ENCODE results near the gene FHAD1.
A peak's percentile ranks its signal among the peaks of the same experiment; 100 is the strongest.

The FHAD1 gene

GRCh38 chr1:15219280-15220023 lies 27.6 kb upstream of the FHAD1 start:
- no peak for DNase-seq

DNA sequence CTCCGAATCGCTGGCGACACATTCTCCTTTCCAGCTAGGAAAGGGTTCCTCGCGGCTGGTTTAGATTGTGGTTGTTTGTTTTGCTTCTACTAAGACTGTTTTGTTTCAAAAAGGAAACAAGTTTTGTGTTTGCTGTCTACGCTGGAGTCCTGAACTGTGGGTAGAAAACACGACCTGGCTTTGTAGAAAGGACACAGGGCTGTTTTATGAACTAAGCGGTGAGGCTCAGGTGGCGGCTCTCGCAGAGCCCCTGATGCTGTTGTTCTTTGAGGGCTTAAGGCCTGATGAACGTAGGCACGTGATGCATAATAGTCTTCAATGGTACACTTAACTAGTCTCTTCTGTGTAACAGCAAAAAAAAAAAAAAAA lies 27.0 kb upstream of the FHAD1 start:
- no peak for DNase-seq

DNA sequence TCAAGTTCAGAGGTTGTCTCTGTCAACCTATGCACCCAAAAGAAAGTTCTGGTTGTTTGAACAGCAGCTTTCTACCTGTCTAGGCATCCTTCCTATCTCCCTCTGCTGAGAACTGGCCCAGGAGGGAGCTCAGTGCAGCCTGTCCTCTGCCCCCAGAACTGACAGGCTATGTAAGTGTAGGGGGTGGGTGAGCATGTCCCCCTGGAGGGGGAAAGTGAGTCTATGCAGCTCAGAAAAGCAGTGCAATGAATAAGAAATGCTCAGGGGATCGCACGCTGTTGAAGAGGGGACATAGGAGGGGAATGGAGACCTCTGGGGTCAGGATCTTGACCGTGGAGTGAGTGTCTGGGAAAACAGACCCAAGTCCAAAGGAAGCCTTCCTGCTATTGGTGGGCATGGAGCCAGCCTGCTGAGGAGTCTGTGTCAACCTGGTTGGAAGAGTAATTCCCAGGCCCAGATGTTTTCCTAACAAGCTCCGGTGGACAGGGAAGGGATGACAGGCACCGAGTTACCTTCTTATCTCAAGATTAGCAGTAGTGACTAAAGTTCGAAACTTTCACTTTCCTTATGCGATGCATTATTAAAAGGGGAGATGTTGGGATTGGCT lies 26.1 kb upstream of the FHAD1 start:
- no peak for DNase-seq

GRCh38 chr1:15222653-15223303 lies 24.2 kb upstream of the FHAD1 start:
- DNase-seq, result no peak

GRCh38 chr1:15224259-15224869 lies 22.7 kb upstream of the FHAD1 start:
- DNase-seq, result no peak

GRCh38 chr1:15224974-15225373 lies 22.0 kb upstream of the FHAD1 start:
- DNase-seq, result no peak

DNA sequence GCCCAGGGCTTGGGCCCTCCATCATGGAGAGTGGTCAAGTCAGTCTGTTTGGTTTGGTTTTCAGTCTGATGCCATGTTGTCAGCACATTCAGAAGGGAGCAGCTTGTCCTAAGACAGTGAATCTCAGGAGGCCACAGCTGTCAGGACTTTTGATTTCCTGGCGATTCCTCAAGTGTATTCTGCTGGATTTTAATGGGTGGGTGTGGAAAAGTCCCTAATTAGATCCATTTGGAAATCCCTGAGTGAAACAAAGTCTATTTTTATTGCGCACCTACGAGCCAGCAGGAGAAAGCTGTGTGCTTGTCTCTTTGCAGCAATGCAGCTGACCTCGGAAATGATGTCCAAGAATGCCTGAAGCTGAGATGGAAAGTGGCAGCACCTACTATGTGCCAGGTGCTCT lies 21.6 kb upstream of the FHAD1 start:
- no peak for DNase-seq

DNA sequence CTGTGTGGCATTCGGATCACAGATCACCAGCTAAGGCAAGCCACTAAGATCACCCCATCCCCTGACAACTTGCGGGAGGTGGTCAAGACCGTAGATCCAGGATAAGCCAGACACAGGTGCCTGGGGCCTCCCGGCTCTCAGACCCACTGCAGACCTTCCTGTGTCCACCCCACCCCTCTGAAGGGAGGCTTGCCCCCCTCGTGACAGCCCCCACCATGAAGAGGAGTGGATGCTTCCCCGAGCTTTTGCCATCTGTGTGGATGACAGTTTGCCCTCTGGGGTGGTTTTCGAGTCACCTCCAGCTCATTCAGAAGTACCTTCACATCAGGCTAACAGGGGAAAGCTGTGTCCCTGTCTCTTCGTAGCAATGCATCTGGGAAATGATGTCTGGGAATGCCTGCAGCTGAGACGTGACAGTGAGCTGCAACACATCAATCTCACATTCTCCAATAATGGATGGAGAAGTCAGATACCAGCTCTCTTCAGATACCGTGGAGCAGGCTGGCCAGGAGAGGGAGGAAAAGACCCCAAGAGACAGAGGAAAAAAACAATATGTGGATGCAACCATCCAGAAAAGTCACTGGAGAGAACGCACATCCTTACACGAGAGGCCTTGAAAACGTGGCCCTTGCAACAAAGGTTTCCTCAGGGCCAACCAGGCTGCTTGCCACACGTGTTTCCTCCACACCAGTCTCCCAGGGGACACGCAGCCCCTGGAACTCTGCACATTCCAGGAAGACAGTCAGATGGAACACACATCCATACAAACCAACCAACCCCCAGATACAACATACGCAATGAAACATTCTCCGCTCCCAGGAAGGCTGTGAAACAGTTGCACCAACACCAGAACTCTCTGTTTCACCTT lies 20.4 kb upstream of the FHAD1 start:
- no peak for DNase-seq

DNA sequence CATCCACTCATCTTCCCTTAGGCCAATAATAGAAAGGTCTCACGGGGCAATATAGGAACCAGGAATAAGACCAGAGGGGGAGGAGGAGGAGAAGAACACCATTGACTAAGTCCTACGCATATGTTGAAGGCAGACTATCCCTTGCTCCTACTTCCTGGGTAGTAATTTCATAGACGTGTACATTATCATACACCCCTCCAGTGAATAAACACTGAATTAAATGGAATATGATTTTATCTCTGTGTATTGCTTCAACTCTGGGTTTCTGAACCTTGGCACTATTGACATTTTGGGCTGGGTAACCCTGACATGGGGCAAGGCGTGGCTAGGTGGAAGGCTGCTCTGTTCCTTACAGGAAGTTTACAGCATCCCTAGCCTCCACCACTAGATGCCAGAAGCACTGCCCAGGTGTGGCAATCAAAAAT lies 17.3 kb upstream of the FHAD1 start:
- no peak for DNase-seq

DNA sequence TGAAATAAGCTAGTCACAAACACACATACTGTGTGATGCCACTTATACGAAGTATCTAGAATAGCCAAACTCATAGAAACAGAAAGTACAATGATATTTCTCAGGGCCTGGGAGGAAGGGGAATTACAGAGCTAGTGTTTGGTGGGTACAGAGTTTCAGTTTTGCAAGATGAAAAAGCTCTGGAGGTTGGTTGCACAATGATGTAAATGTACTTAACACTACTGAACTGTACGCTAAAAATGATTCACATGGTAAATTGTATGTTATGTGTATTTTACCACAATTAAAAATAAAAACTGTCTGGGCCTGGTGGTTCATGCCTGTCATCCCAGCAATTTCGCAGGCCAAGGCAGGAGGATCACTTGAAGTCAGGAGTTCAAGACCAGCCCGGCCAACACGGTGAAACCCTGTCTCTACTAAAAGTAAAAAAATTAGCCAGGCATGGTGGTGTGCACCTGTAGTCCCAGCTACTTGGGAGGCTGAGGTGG lies 15.3 kb upstream of the FHAD1 start:
- no peak for DNase-seq

DNA sequence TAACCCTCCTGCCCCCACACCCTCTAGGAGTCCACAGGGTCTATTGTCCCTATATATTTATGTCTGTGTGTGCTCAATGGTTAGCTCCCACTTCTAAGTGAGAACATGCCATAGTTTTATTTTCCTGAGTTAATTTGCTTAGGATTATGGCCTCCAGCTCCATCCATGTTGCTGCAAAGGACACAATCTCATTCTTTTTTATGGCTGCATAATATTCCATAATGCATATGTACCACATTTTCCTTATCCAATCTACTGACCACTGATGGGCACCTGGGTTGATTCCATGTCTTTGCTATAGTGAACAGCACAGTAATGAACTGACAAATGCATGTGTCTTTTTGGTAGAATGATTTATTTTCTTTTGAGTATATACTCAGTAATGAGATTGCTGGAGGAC lies 13.3 kb upstream of the FHAD1 start:
- no peak for DNase-seq

- DNase-seq, result peak in 1 of 2 experiments; percentile 14
Measured at GRCh38 chr1:15236321-15236721, 10.7 kb upstream of the FHAD1 start.

GRCh38 chr1:15236746-15237145 lies 10.3 kb upstream of the FHAD1 start:
- DNase-seq, result no peak

- no peak for DNase-seq
Measured at GRCh38 chr1:15238789-15239188, 8.2 kb upstream of the FHAD1 start.

DNA sequence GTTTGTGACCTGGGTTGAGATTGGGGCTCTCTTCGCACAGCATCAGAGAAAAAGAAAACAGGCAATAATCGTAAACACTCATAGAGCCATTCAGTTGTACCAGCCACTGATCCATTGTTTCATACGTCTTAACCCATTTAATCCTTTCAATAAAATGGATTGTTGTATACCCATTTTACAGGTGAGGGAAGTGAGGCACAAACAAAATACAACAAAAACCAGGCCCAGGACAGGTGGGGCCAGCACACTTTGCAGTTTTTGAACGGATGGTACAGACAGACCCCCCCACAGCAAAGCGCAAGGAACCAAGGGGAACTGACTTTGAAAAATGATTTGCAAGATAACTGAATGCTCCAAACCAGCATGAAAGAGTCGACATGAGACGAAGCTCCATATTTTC lies 4.3 kb upstream of the FHAD1 start:
- no peak for DNase-seq

DNA sequence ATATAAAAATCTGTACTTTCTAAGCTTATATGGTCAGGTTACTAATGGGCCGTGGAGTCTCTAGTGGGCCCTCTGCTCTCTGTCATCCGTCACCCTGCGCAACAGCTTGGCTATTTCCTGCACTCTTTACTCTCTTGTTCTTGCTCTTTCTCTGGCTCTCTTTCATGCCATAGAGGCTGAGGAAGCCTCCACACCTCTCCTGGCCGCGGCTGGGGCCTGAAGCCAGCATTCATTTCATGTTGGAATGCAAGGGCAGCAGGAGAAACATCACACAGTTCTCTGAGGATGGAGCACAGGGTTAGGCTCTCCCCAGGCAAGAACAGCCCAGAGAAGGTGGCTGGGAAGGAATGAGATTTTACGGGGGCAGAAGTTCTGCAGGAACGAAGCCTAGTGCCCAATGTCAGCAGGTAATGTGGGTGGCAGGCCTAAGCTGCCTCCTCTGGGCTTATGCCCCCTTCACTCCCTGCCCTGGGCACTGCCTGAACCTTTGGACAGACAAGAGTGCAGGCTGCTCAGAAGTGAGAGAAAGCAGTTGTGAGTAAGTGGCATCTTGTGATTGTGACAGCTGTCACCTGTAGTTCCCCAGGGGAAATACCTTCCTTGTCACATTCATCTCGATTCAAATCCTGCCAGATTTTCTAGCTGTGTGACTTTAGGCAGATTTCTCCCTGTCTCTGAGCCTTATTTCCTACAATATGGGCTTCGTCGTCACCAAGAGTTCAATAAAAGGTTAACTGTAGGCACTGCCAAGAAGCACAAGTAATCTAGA lies 3.6 kb upstream of the FHAD1 start:
- no peak for DNase-seq

DNA sequence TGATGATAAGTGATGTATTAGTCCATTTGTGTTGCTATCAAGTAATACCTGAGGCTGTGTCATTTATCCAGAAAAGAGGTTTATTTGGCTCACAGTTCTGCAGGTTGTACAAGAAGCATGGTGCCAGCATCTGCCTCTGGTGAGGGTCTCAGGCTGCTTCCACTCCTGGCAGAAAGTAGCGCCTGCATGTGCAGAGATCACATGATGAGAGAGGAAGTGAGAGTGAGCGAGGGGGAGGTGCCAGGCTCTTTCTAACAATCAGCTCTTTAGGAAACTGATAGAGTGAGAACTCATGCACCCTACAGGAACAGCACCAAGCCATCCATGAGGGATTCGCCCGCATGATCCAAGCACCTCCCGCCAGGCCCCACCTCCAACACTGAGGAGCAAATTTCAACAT lies 2.2 kb upstream of the FHAD1 start:
- no peak for DNase-seq

GRCh38 chr1:15245593-15246360 lies 1.2 kb upstream of the FHAD1 start:
- DNase-seq, result no peak

GRCh38 chr1:15248216-15248615 lies 1.2 kb downstream of the FHAD1 start:
- no peak for DNase-seq

DNA sequence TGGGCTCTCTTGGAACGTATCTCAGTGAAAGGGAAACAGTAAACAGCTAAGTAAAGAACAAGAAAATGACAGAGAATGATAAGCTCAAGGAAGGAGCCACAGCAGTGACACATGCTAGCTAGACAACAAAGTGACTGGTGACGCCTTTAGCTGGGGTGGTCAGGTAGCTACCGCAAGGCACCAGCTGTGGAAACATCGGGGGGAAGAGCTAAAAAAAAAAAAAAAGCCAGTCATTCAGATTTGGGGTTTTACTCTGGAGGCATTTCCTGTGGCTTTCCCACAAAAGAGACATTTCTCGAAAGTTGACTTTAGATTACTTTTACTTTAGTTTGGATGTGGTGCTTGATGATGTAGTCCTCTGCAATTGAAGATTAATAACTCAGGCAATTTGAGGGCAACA lies 2.1 kb downstream of the FHAD1 start:
- no peak for DNase-seq

All from NCI-H446 (cell line).